Activated CD4-positive, CD25-positive, alpha-beta regulatory T cell treated with anti-CD3 and anti-CD28 coated beads, Interleukin-2, amount 50 U/mL, for 16 hours (primary cell): ENCODE data around the gene ZNF423.

Source experiments
- DNase-seq: peaks from one replicate; pipeline ENCODE4 v3.0.0-alpha.2; 2020; ENCODE audit warnings: low read depth, low spot score

Gene ZNF423

GRCh38 chr16:49477250-49477895, 378.5 kb downstream of the ZNF423 start:
- DNase-seq, result no peak

- DNase-seq, result no peak
Observed at GRCh38 chr16:49474741-49475140, 381.2 kb downstream of the ZNF423 start.

- no peak for DNase-seq
Observed at GRCh38 chr16:49473773-49474172, 382.1 kb downstream of the ZNF423 start.

GRCh38 chr16:49473131-49473530, 382.8 kb downstream of the ZNF423 start:
- no peak for DNase-seq

GRCh38 chr16:49472598-49472997, 383.3 kb downstream of the ZNF423 start:
- DNase-seq, result no peak

GRCh38 chr16:49471038-49471727, 384.7 kb downstream of the ZNF423 start:
- DNase-seq, result no peak

- DNase-seq, result no peak
Observed at GRCh38 chr16:49470513-49470991, 385.4 kb downstream of the ZNF423 start.

GRCh38 chr16:49469930-49470451, 385.9 kb downstream of the ZNF423 start:
- no peak for DNase-seq

- DNase-seq, result no peak
Observed at GRCh38 chr16:49469311-49469670, 386.6 kb downstream of the ZNF423 start.

GRCh38 chr16:49468611-49469310, 387.2 kb downstream of the ZNF423 start:
- no peak for DNase-seq

GRCh38 chr16:49467540-49468372, 388.2 kb downstream of the ZNF423 start:
- no peak for DNase-seq

- no peak for DNase-seq
Observed at GRCh38 chr16:49466881-49467280, 389.0 kb downstream of the ZNF423 start.

GRCh38 chr16:49466529-49466831, 389.4 kb downstream of the ZNF423 start:
- no peak for DNase-seq

GRCh38 chr16:49465661-49466528, 390.0 kb downstream of the ZNF423 start:
- DNase-seq, result no peak

- DNase-seq, result no peak
Observed at GRCh38 chr16:49464877-49465504, 390.9 kb downstream of the ZNF423 start.

GRCh38 chr16:49464093-49464492, 391.8 kb downstream of the ZNF423 start:
- no peak for DNase-seq

GRCh38 chr16:49463529-49463928, 392.4 kb downstream of the ZNF423 start:
- peak; percentile 19 for DNase-seq

GRCh38 chr16:49462989-49463371, 392.9 kb downstream of the ZNF423 start:
- DNase-seq, result no peak

GRCh38 chr16:49462362-49462988, 393.4 kb downstream of the ZNF423 start:
- no peak for DNase-seq

GRCh38 chr16:49461517-49461951, 394.4 kb downstream of the ZNF423 start:
- no peak for DNase-seq
